ENCODE data around the gene USP11. TPM values are rescaled to one million over a fixed set of nuclear protein-coding genes. Genes with fewer than 3 reads are reported as not detected.

The USP11 gene
- total RNA-seq, 1 experiment from 2014 or later, result 62.0 TPM

DNA sequence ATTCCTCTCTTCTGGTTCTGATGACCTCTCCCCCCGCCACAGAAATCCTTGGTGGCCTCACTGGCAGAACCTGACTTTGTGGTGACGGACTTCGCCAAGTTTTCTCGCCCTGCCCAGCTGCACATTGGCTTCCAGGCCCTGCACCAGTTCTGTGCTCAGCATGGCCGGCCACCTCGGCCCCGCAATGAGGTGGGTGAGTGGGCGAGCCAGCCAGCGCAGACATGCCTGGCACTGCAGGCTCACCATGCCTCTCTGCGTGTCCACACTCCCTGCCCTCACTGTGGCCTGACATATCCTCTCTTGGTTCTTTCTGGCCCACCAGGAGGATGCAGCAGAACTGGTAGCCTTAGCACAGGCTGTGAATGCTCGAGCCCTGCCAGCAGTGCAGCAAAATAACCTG, 30.5 kb upstream of the USP11 start:
- no peak overlapping the region for H3K9ac ChIP-seq (ENCODE audit: low read length)
- H3K27me3 ChIP-seq (ENCODE audit: insufficient read depth, low read length), result no peaks in the 10 kb centered on the region
- BruUV-seq (replicated peaks), result no TSS peak
- RAD21 ChIA-PET (ENCODE audit: low non-redundant PET in 1 of 2, low total read pairs in 2 of 2, uncharacterized antibody in 2 of 2, unreplicated experiment in 2 of 2), result no interaction called here
- no peaks in the 10 kb centered on the region for H3K9me2 ChIP-seq (ENCODE audit: insufficient read depth)
- no peak overlapping the region for H2AFZ ChIP-seq (ENCODE audit: low read depth, low read length, poor library complexity, severe bottlenecking)
- no peak for TF ChIP-seq SIN3A (IDR thresholded peaks at IDR 0.05; ENCODE audit: low read depth)
- no peak for TF ChIP-seq TCF7L2 (IDR thresholded peaks at IDR 0.05; ENCODE audit: borderline replicate concordance, extremely low read depth, insufficient read depth, insufficient read length)
- no peak for TF ChIP-seq CBX3 (IDR thresholded peaks at IDR 0.05; ENCODE audit: low read depth)
- TF ChIP-seq CEBPB (IDR thresholded peaks at IDR 0.05; ENCODE audit: low read depth), result no peak
- TF ChIP-seq, protein P1, sequence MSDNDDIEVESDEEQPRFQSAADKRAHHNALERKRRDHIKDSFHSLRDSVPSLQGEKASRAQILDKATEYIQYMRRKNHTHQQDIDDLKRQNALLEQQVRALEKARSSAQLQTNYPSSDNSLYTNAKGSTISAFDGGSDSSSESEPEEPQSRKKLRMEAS (IDR thresholded peaks at IDR 0.05), result no peak
- no peak for TF ChIP-seq FOSL1 (IDR thresholded peaks at IDR 0.05; ENCODE audit: low read depth)
- no peak for TF ChIP-seq SP1 (IDR thresholded peaks at IDR 0.05; ENCODE audit: low read depth)
- TF ChIP-seq, protein P2, sequence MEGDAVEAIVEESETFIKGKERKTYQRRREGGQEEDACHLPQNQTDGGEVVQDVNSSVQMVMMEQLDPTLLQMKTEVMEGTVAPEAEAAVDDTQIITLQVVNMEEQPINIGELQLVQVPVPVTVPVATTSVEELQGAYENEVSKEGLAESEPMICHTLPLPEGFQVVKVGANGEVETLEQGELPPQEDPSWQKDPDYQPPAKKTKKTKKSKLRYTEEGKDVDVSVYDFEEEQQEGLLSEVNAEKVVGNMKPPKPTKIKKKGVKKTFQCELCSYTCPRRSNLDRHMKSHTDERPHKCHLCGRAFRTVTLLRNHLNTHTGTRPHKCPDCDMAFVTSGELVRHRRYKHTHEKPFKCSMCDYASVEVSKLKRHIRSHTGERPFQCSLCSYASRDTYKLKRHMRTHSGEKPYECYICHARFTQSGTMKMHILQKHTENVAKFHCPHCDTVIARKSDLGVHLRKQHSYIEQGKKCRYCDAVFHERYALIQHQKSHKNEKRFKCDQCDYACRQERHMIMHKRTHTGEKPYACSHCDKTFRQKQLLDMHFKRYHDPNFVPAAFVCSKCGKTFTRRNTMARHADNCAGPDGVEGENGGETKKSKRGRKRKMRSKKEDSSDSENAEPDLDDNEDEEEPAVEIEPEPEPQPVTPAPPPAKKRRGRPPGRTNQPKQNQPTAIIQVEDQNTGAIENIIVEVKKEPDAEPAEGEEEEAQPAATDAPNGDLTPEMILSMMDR (IDR thresholded peaks at IDR 0.05 in 2 of 3, conservative IDR thresholded peaks at IDR 0.05 in 1 of 3; ENCODE audit: borderline replicate concordance in 1 of 3, insufficient read depth in 1 of 3, low read depth in 2 of 3, low read length in 2 of 3), result no peak
- TF ChIP-seq ELF1 (IDR thresholded peaks at IDR 0.05; ENCODE audit: borderline replicate concordance, low read depth), result no peak
- no peak for TF ChIP-seq JUND (IDR thresholded peaks at IDR 0.05)
- TF ChIP-seq, protein P3, sequence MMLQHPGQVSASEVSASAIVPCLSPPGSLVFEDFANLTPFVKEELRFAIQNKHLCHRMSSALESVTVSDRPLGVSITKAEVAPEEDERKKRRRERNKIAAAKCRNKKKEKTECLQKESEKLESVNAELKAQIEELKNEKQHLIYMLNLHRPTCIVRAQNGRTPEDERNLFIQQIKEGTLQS (IDR thresholded peaks at IDR 0.05), result no peak
- no peak for TF ChIP-seq SRF (IDR thresholded peaks at IDR 0.05; ENCODE audit: low read depth)
- TF ChIP-seq EGR1 (IDR thresholded peaks at IDR 0.05; ENCODE audit: low read depth), result no peak
- TF ChIP-seq, protein P4, sequence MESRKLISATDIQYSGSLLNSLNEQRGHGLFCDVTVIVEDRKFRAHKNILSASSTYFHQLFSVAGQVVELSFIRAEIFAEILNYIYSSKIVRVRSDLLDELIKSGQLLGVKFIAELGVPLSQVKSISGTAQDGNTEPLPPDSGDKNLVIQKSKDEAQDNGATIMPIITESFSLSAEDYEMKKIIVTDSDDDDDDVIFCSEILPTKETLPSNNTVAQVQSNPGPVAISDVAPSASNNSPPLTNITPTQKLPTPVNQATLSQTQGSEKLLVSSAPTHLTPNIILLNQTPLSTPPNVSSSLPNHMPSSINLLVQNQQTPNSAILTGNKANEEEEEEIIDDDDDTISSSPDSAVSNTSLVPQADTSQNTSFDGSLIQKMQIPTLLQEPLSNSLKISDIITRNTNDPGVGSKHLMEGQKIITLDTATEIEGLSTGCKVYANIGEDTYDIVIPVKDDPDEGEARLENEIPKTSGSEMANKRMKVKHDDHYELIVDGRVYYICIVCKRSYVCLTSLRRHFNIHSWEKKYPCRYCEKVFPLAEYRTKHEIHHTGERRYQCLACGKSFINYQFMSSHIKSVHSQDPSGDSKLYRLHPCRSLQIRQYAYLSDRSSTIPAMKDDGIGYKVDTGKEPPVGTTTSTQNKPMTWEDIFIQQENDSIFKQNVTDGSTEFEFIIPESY (IDR thresholded peaks at IDR 0.05; ENCODE audit: extremely low read depth, insufficient replicate concordance, low read length), result no peak
- no peak for TF ChIP-seq ZFX (IDR thresholded peaks at IDR 0.05)
- intact Hi-C loops (cut with micrococcal nuclease), result no loop called here
- H3K4me1 ChIP-seq (ENCODE audit: control insufficient read depth in 1 of 2, insufficient read depth in 2 of 2, low read length in 2 of 2), result no peaks in the 10 kb centered on the region
- DNase-seq (ENCODE audit: low read depth, low spot score), result no peak
- no peak overlapping the region for H3K4me2 ChIP-seq (ENCODE audit: low read length)
- H3K36me3 ChIP-seq (ENCODE audit: control insufficient read depth in 1 of 2, insufficient read depth in 2 of 2, low read length in 2 of 2), result peaks cover 30 to 50% of the 10 kb centered on the region in 2 experiments; a peak in 3 of 4 replicates
- POLR2A ChIA-PET, result no interaction called here
- no peaks in the 10 kb centered on the region for H4K20me1 ChIP-seq (ENCODE audit: insufficient read depth)
- CTCF ChIA-PET, result no interaction called here
- H3K4me3 ChIP-seq (replicated peaks in 1 of 2; ENCODE audit: low read depth in 1 of 2, low read length in 2 of 2), result no peak overlapping the region
- no peak overlapping the region for H3K27ac ChIP-seq (ENCODE audit: low read depth, low read length)
- no peaks in the 10 kb centered on the region for H3K9me3 ChIP-seq (ENCODE audit: control insufficient read depth in 1 of 2, insufficient read depth in 1 of 2, low read depth in 1 of 2, low read length in 2 of 2)
- H3K79me2 ChIP-seq (ENCODE audit: insufficient read depth, low read length), result peaks cover 37% of the 10 kb centered on the region
- ATAC-seq, result no peak
